ENCODE results near the gene R3HDM2. TPM values are rescaled to one million over a fixed set of nuclear protein-coding genes. Genes with fewer than 3 reads are reported as not detected.

R3HDM2 gene
- total and polyA plus RNA-seq, 2 of the 13 experiments (the other 11 are each of a cell fraction or from before 2014, with no cell fraction given): 11.1 to 23.5 TPM

DNA sequence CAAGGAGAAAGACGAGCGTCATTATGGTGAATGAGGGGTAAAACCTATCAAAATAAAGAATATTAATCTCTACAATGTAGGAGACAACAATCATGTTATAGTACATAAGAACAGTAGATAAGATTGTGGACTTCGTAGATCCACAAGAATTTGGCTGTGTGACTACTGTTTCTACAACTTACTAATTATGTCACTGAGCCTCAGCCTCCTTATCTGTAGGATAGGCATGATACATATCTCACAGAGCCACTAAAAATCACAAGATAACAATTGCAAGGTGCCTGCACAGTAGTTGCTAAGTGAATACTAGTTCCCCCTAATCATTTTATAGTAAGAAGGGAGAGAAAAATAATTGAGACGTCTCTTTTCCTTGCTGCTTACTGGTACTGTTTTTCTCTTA lies 101.6 kb downstream of the R3HDM2 start:
- H3K27me3 ChIP-seq (ENCODE audit: control insufficient read depth in 1 of 2, insufficient read depth in 2 of 2, low read length in 2 of 2): no peaks in the 10 kb centered on the region
- FAIRE-seq (no peak), DNase-seq (ENCODE audit: low spot score) (no peak), ATAC-seq (no peak)
- H3K36me3 ChIP-seq (replicated peaks in 1 of 2; ENCODE audit: control insufficient read depth in 1 of 2, insufficient read depth in 2 of 2, low read length in 2 of 2): no peaks in the 10 kb centered on the region; a peak in 1 of 5 replicates
- no peak overlapping the region for H2AFZ ChIP-seq (ENCODE audit: low read length)
- in situ Hi-C loops (cut with HindIII; ENCODE audit: extremely low pct_ligation_motif_present, low pct_unique_long_range_greater_than_20kb): no loop called here
- H3K4me1 ChIP-seq (ENCODE audit: insufficient read depth, low read length): no peaks in the 10 kb centered on the region
- intact Hi-C loops (cut with micrococcal nuclease; ENCODE audit: unreplicated experiment): no loop called here
- no peaks in the 10 kb centered on the region for H4K20me1 ChIP-seq (ENCODE audit: insufficient read depth, low read length)
- no peak overlapping the region for H3K4me2 ChIP-seq (ENCODE audit: low read depth, low read length)
- no TSS peak for BruUV-seq (replicated peaks)
- no peak overlapping the region for H3K9ac ChIP-seq (ENCODE audit: insufficient read depth, low read depth, low read length)
- WGBS (ENCODE audit: low lambda C conversion rate): 98% methylated on average over 4 of the region's 4 CpGs
- no peak overlapping the region for H3K4me3 ChIP-seq (replicated peaks in 1 of 3; ENCODE audit: insufficient read depth in 1 of 3, low read depth in 2 of 3, low read length in 3 of 3)
- TF ChIP-seq BHLHE40 (IDR thresholded peaks at IDR 0.05; ENCODE audit: low read length): no peak
- no peak for TF ChIP-seq TRIM24 (CRISPR knock-in tag; IDR thresholded peaks at IDR 0.05)
- no peak for TF ChIP-seq DNMT1 (CRISPR knock-in tag; IDR thresholded peaks at IDR 0.05)
- no peak for TF ChIP-seq HDAC6 (IDR thresholded peaks at IDR 0.05; ENCODE audit: low read depth, low read length)
- TF ChIP-seq, protein P1, sequence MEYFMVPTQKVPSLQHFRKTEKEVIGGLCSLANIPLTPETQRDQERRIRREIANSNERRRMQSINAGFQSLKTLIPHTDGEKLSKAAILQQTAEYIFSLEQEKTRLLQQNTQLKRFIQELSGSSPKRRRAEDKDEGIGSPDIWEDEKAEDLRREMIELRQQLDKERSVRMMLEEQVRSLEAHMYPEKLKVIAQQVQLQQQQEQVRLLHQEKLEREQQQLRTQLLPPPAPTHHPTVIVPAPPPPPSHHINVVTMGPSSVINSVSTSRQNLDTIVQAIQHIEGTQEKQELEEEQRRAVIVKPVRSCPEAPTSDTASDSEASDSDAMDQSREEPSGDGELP (IDR thresholded peaks at IDR 0.05; ENCODE audit: borderline replicate concordance, low read depth): no peak
- no peak for TF ChIP-seq KLF9 (CRISPR knock-in tag; IDR thresholded peaks at IDR 0.05; ENCODE audit: low read depth)
- TF ChIP-seq, protein P2, sequence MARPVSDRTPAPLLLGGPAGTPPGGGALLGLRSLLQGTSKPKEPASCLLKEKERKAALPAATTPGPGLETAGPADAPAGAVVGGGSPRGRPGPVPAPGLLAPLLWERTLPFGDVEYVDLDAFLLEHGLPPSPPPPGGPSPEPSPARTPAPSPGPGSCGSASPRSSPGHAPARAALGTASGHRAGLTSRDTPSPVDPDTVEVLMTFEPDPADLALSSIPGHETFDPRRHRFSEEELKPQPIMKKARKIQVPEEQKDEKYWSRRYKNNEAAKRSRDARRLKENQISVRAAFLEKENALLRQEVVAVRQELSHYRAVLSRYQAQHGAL (CRISPR knock-in tag; IDR thresholded peaks at IDR 0.05; ENCODE audit: not compliant biosample characterization): no peak
- no peak for TF ChIP-seq SMC3 (IDR thresholded peaks at IDR 0.05; ENCODE audit: low read length)
- TF ChIP-seq CENPT (CRISPR knock-in tag; IDR thresholded peaks at IDR 0.05; ENCODE audit: low read depth): no peak
- TF ChIP-seq SP1 (IDR thresholded peaks at IDR 0.05): no peak
- no peak for TF ChIP-seq SP1 (CRISPR knock-in tag; IDR thresholded peaks at IDR 0.05)
- no peak for TF ChIP-seq NFKB2 (CRISPR knock-in tag; IDR thresholded peaks at IDR 0.05; ENCODE audit: borderline replicate concordance)
- TF ChIP-seq ZNF598 (CRISPR knock-in tag; IDR thresholded peaks at IDR 0.05; ENCODE audit: borderline replicate concordance): no peak
- H3K9me3 ChIP-seq (ENCODE audit: low read length): no peaks in the 10 kb centered on the region
- H3K79me2 ChIP-seq (ENCODE audit: insufficient read depth, low read length): no peaks in the 10 kb centered on the region
- no peak overlapping the region for H3K27ac ChIP-seq (ENCODE audit: extremely low read length, insufficient read depth, low read length)
- ChIA-PET CTCF (ENCODE audit: low intra/inter-chr PET ratio, low total read pairs) (no interaction called here), POLR2A (no interaction called here)
